ENCODE data around the gene SLC5A4.

SLC5A4 gene

GRCh38 chr22:32222991-32223390, 32.2 kb downstream of the SLC5A4 start:
- H2AFZ ChIP-seq (ENCODE audit: low read depth, low read length, severe bottlenecking) = no peak overlapping the region
- H3K36me3 ChIP-seq (ENCODE audit: low read length) = no peaks in the 10 kb centered on the region
- no peak overlapping the region for H3K4me3 ChIP-seq (ENCODE audit: insufficient read depth, low read length, poor library complexity, severe bottlenecking)
- H3F3A ChIP-seq (ENCODE audit: insufficient read depth) = no peaks in the 10 kb centered on the region
- H3K79me2 ChIP-seq (ENCODE audit: insufficient read depth, low read length) = no peaks in the 10 kb centered on the region
- no peaks in the 10 kb centered on the region for H3K9me2 ChIP-seq (replicated peaks; ENCODE audit: insufficient read depth, low read length)
- H3K4me2 ChIP-seq (ENCODE audit: low read depth, low read length, poor library complexity, severe bottlenecking) = no peak overlapping the region
- H3K9me3 ChIP-seq (ENCODE audit: insufficient read depth, low read length) = no peaks in the 10 kb centered on the region
- H4K20me1 ChIP-seq (ENCODE audit: low read depth, low read length) = no peaks in the 10 kb centered on the region
- H3K27ac ChIP-seq (ENCODE audit: low read depth, low read length) = no peak overlapping the region
- no peaks in the 10 kb centered on the region for H3K27me3 ChIP-seq (ENCODE audit: low read length)
- TF ChIP-seq EZH2phosphoT487 (conservative IDR thresholded peaks at IDR 0.05; ENCODE audit: low read length) = no peak
- TF ChIP-seq CTCF (IDR thresholded peaks at IDR 0.05; ENCODE audit: insufficient read depth, low read length, poor library complexity, severe bottlenecking) = no peak
- H3K9ac ChIP-seq (ENCODE audit: low read length) = no peak overlapping the region

DNA sequence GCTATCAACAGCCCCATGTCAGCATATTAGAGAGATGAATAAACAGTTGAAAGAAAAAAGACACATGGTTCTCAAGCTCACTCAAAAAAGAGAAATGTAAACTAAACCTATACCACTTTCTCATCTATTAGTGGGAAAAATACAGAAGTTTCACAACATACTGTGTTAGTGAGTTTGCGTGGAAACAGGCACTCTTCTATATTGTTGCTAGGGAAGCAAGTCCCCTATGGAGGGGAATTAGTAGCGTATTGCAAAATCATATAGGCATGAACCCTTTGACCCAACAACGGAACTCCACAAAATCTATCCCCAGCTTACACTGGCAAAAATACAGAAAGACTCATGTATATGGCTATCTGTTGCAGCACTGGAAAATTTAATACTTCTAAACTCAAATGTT, 36.1 kb downstream of the SLC5A4 start:
- H3K4me2 ChIP-seq (ENCODE audit: low read depth, low read length, poor library complexity, severe bottlenecking) = no peak overlapping the region
- no peak overlapping the region for H3K27ac ChIP-seq (ENCODE audit: low read depth, low read length)
- no peaks in the 10 kb centered on the region for H3K9me2 ChIP-seq (replicated peaks; ENCODE audit: insufficient read depth, low read length)
- H4K20me1 ChIP-seq (ENCODE audit: low read depth, low read length) = no peaks in the 10 kb centered on the region
- H3K4me3 ChIP-seq (ENCODE audit: insufficient read depth, low read length, poor library complexity, severe bottlenecking) = no peak overlapping the region
- no peaks in the 10 kb centered on the region for H3K27me3 ChIP-seq (ENCODE audit: low read length)
- no peaks in the 10 kb centered on the region for H3F3A ChIP-seq (ENCODE audit: insufficient read depth)
- H2AFZ ChIP-seq (ENCODE audit: low read depth, low read length, severe bottlenecking) = no peak overlapping the region
- H3K9me3 ChIP-seq (ENCODE audit: insufficient read depth, low read length) = no peaks in the 10 kb centered on the region
- TF ChIP-seq EZH2phosphoT487 (conservative IDR thresholded peaks at IDR 0.05; ENCODE audit: low read length) (no peak), CTCF (IDR thresholded peaks at IDR 0.05; ENCODE audit: insufficient read depth, low read length, poor library complexity, severe bottlenecking) (no peak)
- H3K9ac ChIP-seq (ENCODE audit: low read length) = no peak overlapping the region
- H3K79me2 ChIP-seq (ENCODE audit: insufficient read depth, low read length) = no peaks in the 10 kb centered on the region
- no peaks in the 10 kb centered on the region for H3K36me3 ChIP-seq (ENCODE audit: low read length)

DNA sequence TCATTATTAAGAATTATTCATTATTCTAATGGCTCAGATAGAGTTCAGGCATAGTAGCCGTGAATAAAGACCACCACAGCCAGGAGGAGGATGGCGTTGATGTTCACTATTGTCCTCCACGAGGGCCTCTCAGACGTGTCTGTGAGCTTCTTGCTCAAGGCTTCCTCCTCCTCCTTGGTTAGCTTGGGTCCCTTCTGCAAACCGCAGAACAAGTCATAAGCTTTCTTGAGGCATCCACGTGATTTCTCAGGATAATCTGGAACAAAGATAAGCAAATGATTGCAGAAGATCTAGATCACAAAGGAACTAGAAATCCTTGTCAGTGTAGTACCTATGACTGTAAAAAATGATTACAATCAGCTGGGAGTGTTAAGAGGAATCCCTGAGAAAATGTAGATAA, 36.7 kb downstream of the SLC5A4 start:
- H3K9me2 ChIP-seq (replicated peaks; ENCODE audit: insufficient read depth, low read length) = no peaks in the 10 kb centered on the region
- H2AFZ ChIP-seq (ENCODE audit: low read depth, low read length, severe bottlenecking) = no peak overlapping the region
- no peaks in the 10 kb centered on the region for H3F3A ChIP-seq (ENCODE audit: insufficient read depth)
- no peak for TF ChIP-seq EZH2phosphoT487 (conservative IDR thresholded peaks at IDR 0.05; ENCODE audit: low read length)
- TF ChIP-seq CTCF (IDR thresholded peaks at IDR 0.05; ENCODE audit: insufficient read depth, low read length, poor library complexity, severe bottlenecking) = no peak
- H3K36me3 ChIP-seq (ENCODE audit: low read length) = no peaks in the 10 kb centered on the region
- H3K4me2 ChIP-seq (ENCODE audit: low read depth, low read length, poor library complexity, severe bottlenecking) = no peak overlapping the region
- no peak overlapping the region for H3K4me3 ChIP-seq (ENCODE audit: insufficient read depth, low read length, poor library complexity, severe bottlenecking)
- H3K27ac ChIP-seq (ENCODE audit: low read depth, low read length) = no peak overlapping the region
- H3K9me3 ChIP-seq (ENCODE audit: insufficient read depth, low read length) = no peaks in the 10 kb centered on the region
- no peak overlapping the region for H3K9ac ChIP-seq (ENCODE audit: low read length)
- H3K79me2 ChIP-seq (ENCODE audit: insufficient read depth, low read length) = no peaks in the 10 kb centered on the region
- no peaks in the 10 kb centered on the region for H4K20me1 ChIP-seq (ENCODE audit: low read depth, low read length)
- H3K27me3 ChIP-seq (ENCODE audit: low read length) = no peaks in the 10 kb centered on the region

- Histone ChIP-seq H3K27ac (ENCODE audit: low read depth, low read length) (no peak overlapping the region), H3K9me3 (ENCODE audit: insufficient read depth, low read length) (no peaks in the 10 kb centered on the region), H2AFZ (ENCODE audit: low read depth, low read length, severe bottlenecking) (no peak overlapping the region), H3F3A (ENCODE audit: insufficient read depth) (no peaks in the 10 kb centered on the region), H3K4me3 (ENCODE audit: insufficient read depth, low read length, poor library complexity, severe bottlenecking) (no peak overlapping the region), H3K27me3 (ENCODE audit: low read length) (no peaks in the 10 kb centered on the region), H3K36me3 (ENCODE audit: low read length) (no peaks in the 10 kb centered on the region), H4K20me1 (ENCODE audit: low read depth, low read length) (no peaks in the 10 kb centered on the region), H3K79me2 (ENCODE audit: insufficient read depth, low read length) (no peaks in the 10 kb centered on the region), H3K9ac (ENCODE audit: low read length) (no peak overlapping the region), H3K4me2 (ENCODE audit: low read depth, low read length, poor library complexity, severe bottlenecking) (no peak overlapping the region), H3K9me2 (replicated peaks; ENCODE audit: insufficient read depth, low read length) (no peaks in the 10 kb centered on the region)
- TF ChIP-seq EZH2phosphoT487 (conservative IDR thresholded peaks at IDR 0.05; ENCODE audit: low read length) (no peak), CTCF (IDR thresholded peaks at IDR 0.05; ENCODE audit: insufficient read depth, low read length, poor library complexity, severe bottlenecking) (no peak)
These were observed 37.7 kb downstream of the SLC5A4 start for GRCh38 chr22:32217465-32217864.

Measured in SU-DHL-6 (cell line).